AG04449 (cell line): ENCODE data around the gene COMMD2.

Experiments
- CTCF ChIA-PET: fragments of 350-600 bp; formaldehyde crosslinking; extraction: SDS; loops from one replicate; lab custom pipeline; 2021; ENCODE audit warnings: antibody characterized with exemption; lab: Yijun Ruan, JAX
- POLR2A ChIA-PET: fragments of 400-600, 350-600 bp; formaldehyde crosslinking; extraction: SDS; loops from one replicate; lab custom pipeline; 2020; ENCODE audit warnings: antibody characterized with exemption, inconsistent platforms; lab: Yijun Ruan, JAX
- DNase-seq: peaks from one replicate; pipeline ENCODE4 v3.0.0-alpha.2; 2010; ENCODE audit warnings: low read depth, low spot score
- H3K4me3 ChIP-seq: 2 replicates; pipeline ENCODE4 v1.5.1; 2011; ENCODE audit warnings: low read depth, mild to moderate bottlenecking, control low read depth, low read length
- TF ChIP-seq, protein P1 (sequence below): IDR thresholded peaks from one replicate; pipeline ENCODE4 v1.5.1; 2011; ENCODE audit warnings: mild to moderate bottlenecking, moderate library complexity, low read length, control low read depth, inconsistent platforms; ENCODE audit not compliant: insufficient read depth; ENCODE audit errors: missing control alignments

The COMMD2 gene

GRCh38 chr3:149792452-149793270 lies 40.4 kb upstream of the COMMD2 start, which contains the start of gene ANKUB1:
Gene ANKUB1 (minus strand): TSS chr3:149792554. CDS start chr3:149792366, 188 bp downstream.
- CTCF ChIA-PET = interaction anchor here (1.0 to 2.2 kb wide), 5 partner anchors 16 to 299 kb away, joined by 5 to 12 read pairs (median 6); no protein-coding TSS in a partner anchor
- POLR2A ChIA-PET = no interaction called here
- TF ChIP-seq, protein P1, sequence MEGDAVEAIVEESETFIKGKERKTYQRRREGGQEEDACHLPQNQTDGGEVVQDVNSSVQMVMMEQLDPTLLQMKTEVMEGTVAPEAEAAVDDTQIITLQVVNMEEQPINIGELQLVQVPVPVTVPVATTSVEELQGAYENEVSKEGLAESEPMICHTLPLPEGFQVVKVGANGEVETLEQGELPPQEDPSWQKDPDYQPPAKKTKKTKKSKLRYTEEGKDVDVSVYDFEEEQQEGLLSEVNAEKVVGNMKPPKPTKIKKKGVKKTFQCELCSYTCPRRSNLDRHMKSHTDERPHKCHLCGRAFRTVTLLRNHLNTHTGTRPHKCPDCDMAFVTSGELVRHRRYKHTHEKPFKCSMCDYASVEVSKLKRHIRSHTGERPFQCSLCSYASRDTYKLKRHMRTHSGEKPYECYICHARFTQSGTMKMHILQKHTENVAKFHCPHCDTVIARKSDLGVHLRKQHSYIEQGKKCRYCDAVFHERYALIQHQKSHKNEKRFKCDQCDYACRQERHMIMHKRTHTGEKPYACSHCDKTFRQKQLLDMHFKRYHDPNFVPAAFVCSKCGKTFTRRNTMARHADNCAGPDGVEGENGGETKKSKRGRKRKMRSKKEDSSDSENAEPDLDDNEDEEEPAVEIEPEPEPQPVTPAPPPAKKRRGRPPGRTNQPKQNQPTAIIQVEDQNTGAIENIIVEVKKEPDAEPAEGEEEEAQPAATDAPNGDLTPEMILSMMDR = no peak
- DNase-seq = no peak
- no peak within 1 kb of the TSS for H3K4me3 ChIP-seq

DNA sequence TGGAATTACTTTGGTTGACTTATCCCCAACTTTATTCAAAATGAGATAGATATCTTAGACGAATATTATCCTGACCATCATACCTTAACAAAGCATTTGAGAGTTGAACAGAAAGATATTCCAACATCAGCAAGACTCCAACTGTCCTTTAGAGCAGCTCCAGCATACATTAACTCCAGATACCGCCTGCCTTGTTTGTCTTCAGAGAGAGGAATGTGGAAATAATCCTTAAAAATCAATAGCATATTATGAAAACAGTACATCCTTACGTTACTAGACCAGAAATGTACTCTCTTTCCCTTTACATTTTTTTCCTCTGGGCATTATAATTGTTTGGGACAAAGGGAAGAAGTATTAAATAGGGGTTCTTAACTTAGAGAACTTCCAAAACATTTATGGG lies 38.4 kb upstream of the COMMD2 start:
- TF ChIP-seq, protein P1 = no peak
- DNase-seq = no peak
- ChIA-PET POLR2A (no interaction called here), CTCF (interaction anchor here (0.6 to 2.2 kb wide), 6 partner anchors 15 to 323 kb away, joined by 3 to 12 read pairs (median 4); no protein-coding TSS in a partner anchor)
- no peak overlapping the region for H3K4me3 ChIP-seq

- TF ChIP-seq, protein P1 = no peak
- no peak overlapping the region for H3K4me3 ChIP-seq
- ChIA-PET POLR2A (no interaction called here), CTCF (interaction anchor here (1.5 to 2.2 kb wide), 3 partner anchors 18 to 20 kb away, joined by 3 to 12 read pairs (median 7); no protein-coding TSS in a partner anchor)
- no peak for DNase-seq
Measured at GRCh38 chr3:149790268-149790667, 38.0 kb upstream of the COMMD2 start.

GRCh38 chr3:149784064-149784704 lies 31.9 kb upstream of the COMMD2 start:
- POLR2A ChIA-PET = no interaction called here
- no peak overlapping the region for H3K4me3 ChIP-seq
- TF ChIP-seq, protein P1 = no peak
- no peak for DNase-seq
- CTCF ChIA-PET = interaction anchor here (2.6 to 3.2 kb wide), 3 partner anchors 13 to 24 kb away, joined by 14 to 63 read pairs (median 14); no protein-coding TSS in a partner anchor

GRCh38 chr3:149783576-149783975 lies 31.3 kb upstream of the COMMD2 start:
- TF ChIP-seq, protein P1 = no peak
- no peak overlapping the region for H3K4me3 ChIP-seq
- peak; percentile 59 for DNase-seq
- ChIA-PET POLR2A (no interaction called here), CTCF (interaction anchor here (0.8 to 3.2 kb wide), 4 partner anchors 12 to 28 kb away, joined by 3 to 63 read pairs (median 14); no protein-coding TSS in a partner anchor)
